Smooth muscle cell (in vitro differentiated cells): ENCODE data around the gene MIA. TPM values are rescaled to one million over a fixed set of nuclear protein-coding genes. Genes with fewer than 3 reads are reported as not detected.

Experiments
- DNase-seq: peaks from one replicate; lab custom pipeline; 2025; ENCODE audit not compliant: unreplicated experiment; lab: John Stamatoyannopoulos, UW
- H2AFZ ChIP-seq: fragments of 200-600 bp; sonication (generic); 2 replicates; pipeline ENCODE4 v1.6.0; 2016; ENCODE audit warnings: antibody characterized with exemption, low read depth, mild to moderate bottlenecking
- H3F3A ChIP-seq: fragments of 200-600 bp; sonication (generic); 2 replicates; pipeline ENCODE4 v1.6.0; 2017; ENCODE audit warnings: antibody characterized with exemption, low read depth
- H3K27ac ChIP-seq: fragments of 200-600 bp; sonication (generic); 2 replicates; pipeline ENCODE4 v1.5.1; 2016; ENCODE audit warnings: low read depth, mild to moderate bottlenecking
- H3K27me3 ChIP-seq: fragments of 200-600 bp; sonication (generic); 2 replicates; pipeline ENCODE4 v1.6.1; 2016; ENCODE audit warnings: low read depth, mild to moderate bottlenecking
- H3K36me3 ChIP-seq: fragments of 200-600 bp; sonication (generic); 2 replicates; pipeline ENCODE4 v1.5.1; 2016; ENCODE audit warnings: low read depth
- H3K4me1 ChIP-seq: fragments of 200-600 bp; sonication (generic); 2 replicates; pipeline ENCODE4 v1.5.1; 2016; ENCODE audit warnings: low read depth
- H3K4me2 ChIP-seq: fragments of 200-600 bp; sonication (generic); 2 replicates; pipeline ENCODE4 v1.6.0; 2016; ENCODE audit warnings: mild to moderate bottlenecking
- H3K4me3 ChIP-seq: fragments of 200-600 bp; sonication (generic); 2 replicates; pipeline ENCODE4 v1.5.1; 2016; ENCODE audit warnings: mild to moderate bottlenecking
- H3K79me2 ChIP-seq: fragments of 200-600 bp; sonication (generic); 2 replicates; pipeline ENCODE4 v1.6.0; 2016; ENCODE audit warnings: low read depth, mild to moderate bottlenecking
- H3K9ac ChIP-seq: fragments of 200-600 bp; sonication (generic); 2 replicates; pipeline ENCODE4 v1.6.0; 2016; ENCODE audit warnings: low read depth
- H3K9me3 ChIP-seq: fragments of 200-600 bp; sonication (generic); replicated peaks from 2 replicates; pipeline ENCODE4 v1.5.1; 2016; ENCODE audit warnings: low read depth
- H4K20me1 ChIP-seq: fragments of 200-600 bp; sonication (generic); 2 replicates; pipeline ENCODE4 v1.6.0; 2016; ENCODE audit warnings: low read depth
- CTCF ChIP-seq: fragments of 200-600 bp; sonication (generic); IDR thresholded peaks from 2 replicates; pipeline ENCODE4 v1.5.1; 2017; ENCODE audit warnings: borderline replicate concordance, mild to moderate bottlenecking, antibody characterized with exemption; ENCODE audit not compliant: insufficient read depth, poor library complexity, severe bottlenecking
- WGBS: methylation state at CpG from one replicate; pipeline ENCODE4 v1.1.7; 2016; ENCODE audit warnings: low lambda C conversion rate; 5-methylcytosine and 5-hydroxymethylcytosine counted together
- polyA plus RNA-seq: library from polyadenylated mRNA; unstranded; fragments of >200 nt; fragmentation: Nextera tagmentation; extraction: Ambion mirVana; gene quantifications from 2 replicates; pipeline ENCODE4 v1.2.1, GENCODE V29; 2016
- total RNA-seq: library from RNA; depleted of rRNA; stranded (reverse); fragments of >200 nt; gene quantifications from 2 replicates; pipeline ENCODE4 v1.2.3, GENCODE V29; 2014

Gene MIA
- total and polyA plus RNA-seq, 2 experiments from 2014 or later = 2.4 to 3.8 TPM

- Histone ChIP-seq H3K4me2 (no peak overlapping the region), H3K27ac (no peak overlapping the region), H3K9ac (no peak overlapping the region), H3K36me3 (no peaks in the 10 kb centered on the region), H3K27me3 (no peaks in the 10 kb centered on the region), H2AFZ (no peak overlapping the region), H3K79me2 (no peaks in the 10 kb centered on the region), H3K9me3 (no peaks in the 10 kb centered on the region), H3K4me1 (no peaks in the 10 kb centered on the region), H3K4me3 (no peak overlapping the region), H3F3A (no peaks in the 10 kb centered on the region), H4K20me1 (no peaks in the 10 kb centered on the region)
- no peak for DNase-seq
- 90% methylated on average over 3 of the region's 3 CpGs for WGBS
- TF ChIP-seq CTCF = no peak
Measured at GRCh38 chr19:40791996-40792395, 16.7 kb downstream of the MIA start.

GRCh38 chr19:40797166-40797962, 22.0 kb downstream of the MIA start:
- H3K4me1 ChIP-seq = peaks cover 15% of the 10 kb centered on the region
- H3K36me3 ChIP-seq = no peaks in the 10 kb centered on the region
- 93% methylated on average over 14 of the region's 14 CpGs for WGBS
- no peak overlapping the region for H3K9ac ChIP-seq
- peak overlapping the region; percentile 83 for H3K27ac ChIP-seq
- no peak overlapping the region for H2AFZ ChIP-seq
- DNase-seq = no peak
- H3K4me3 ChIP-seq = peak overlapping the region; percentile 55
- no peak for TF ChIP-seq CTCF
- no peaks in the 10 kb centered on the region for H3F3A ChIP-seq
- H3K27me3 ChIP-seq = no peaks in the 10 kb centered on the region
- peaks cover 34% of the 10 kb centered on the region for H3K79me2 ChIP-seq
- H4K20me1 ChIP-seq = peaks cover 26% of the 10 kb centered on the region
- H3K4me2 ChIP-seq = peak overlapping the region; percentile 80
- no peaks in the 10 kb centered on the region for H3K9me3 ChIP-seq

- Histone ChIP-seq H3K9me3 (no peaks in the 10 kb centered on the region), H4K20me1 (peaks cover 33% of the 10 kb centered on the region), H3K4me1 (peaks cover 15% of the 10 kb centered on the region), H3K4me2 (peak overlapping the region; percentile 80), H3K27me3 (no peaks in the 10 kb centered on the region), H3K4me3 (peak overlapping the region; percentile 55), H3K27ac (peak overlapping the region; percentile 83), H3F3A (no peaks in the 10 kb centered on the region), H3K36me3 (no peaks in the 10 kb centered on the region), H2AFZ (peak overlapping the region; percentile 46), H3K9ac (peak overlapping the region; percentile 39), H3K79me2 (peaks cover 41% of the 10 kb centered on the region)
- peak; percentile 28 for TF ChIP-seq CTCF
- WGBS = 10% methylated on average over 28 of the region's 28 CpGs
- DNase-seq = peak; percentile 52
Measured at GRCh38 chr19:40797963-40798682, 22.8 kb downstream of the MIA start.
